Measurements from ENCODE around the gene IRAK3.

DNA sequence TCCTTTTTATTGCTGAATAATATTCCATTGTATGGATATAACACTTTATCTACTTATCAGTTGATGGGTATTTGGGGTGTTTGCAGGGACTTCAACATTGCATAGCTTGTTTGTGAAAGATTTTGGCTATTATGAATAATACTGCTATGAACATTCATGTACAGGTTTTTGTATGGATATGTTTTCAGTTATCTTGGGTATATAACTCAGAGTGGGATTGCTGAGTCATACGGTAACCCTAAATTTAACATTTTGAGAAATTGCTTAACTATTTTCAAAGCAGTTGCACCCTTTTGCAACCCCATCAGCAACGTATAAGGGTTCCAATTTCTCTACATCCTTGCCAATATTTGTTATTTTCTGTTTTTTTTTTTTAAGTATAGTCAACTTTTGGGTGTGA is 86.0 kb downstream of the IRAK3 start:
- TF ChIP-seq CTCF (IDR thresholded peaks at IDR 0.05; ENCODE audit: insufficient read depth, low read depth, low read length) (no peak), EZH2 (IDR thresholded peaks at IDR 0.05; ENCODE audit: insufficient read depth, low read length) (no peak)
